Naive thymus-derived CD8-positive, alpha-beta T cell (primary cell): ENCODE results near the gene DDX10. TPM values are rescaled to one million over a fixed set of nuclear protein-coding genes. Genes with fewer than 3 reads are reported as not detected.
A peak's percentile ranks its signal among the peaks of the same experiment; 100 is the strongest.

ENCODE experiments used
- ATAC-seq, 2 donors: fragments of 150-1000 bp; cut with Tn5 transposase in 1 of 2; sonication (Bioruptor Pico), chemical (Tn5 transposase) in 1 of 2; 1 replicate in 1 of 2; 2 replicates in 1 of 2; pipeline ENCODE4 v1.10.0; 2021; ENCODE audit warnings: mild to moderate bottlenecking in 2 of 2, moderate library complexity in 2 of 2
- POLR2A ChIA-PET: fragments of 350-600 bp; sonication (Branson Sonifier 250); formaldehyde crosslinking; loops from one replicate; lab custom pipeline; 2021; ENCODE audit warnings: antibody characterized with exemption; lab: Charles Lee
- DNase-seq, 10 donors: peaks; one replicate each; pipeline versions ENCODE4 v3.0.0 to v3.0.0-alpha.2; 2020 to 2022
- H3K27ac Mint-ChIP-seq, 10 donors: one replicate each; pipeline ENCODE4 v1.8.0; 2020 to 2022; ENCODE audit warnings: mild to moderate bottlenecking in 10 of 10, mixed read lengths in 10 of 10, moderate library complexity in 4 of 10, inconsistent platforms in 1 of 10
- H3K27me3 Mint-ChIP-seq, 5 donors: one replicate each; pipeline ENCODE4 v1.8.0; 2021 to 2022; ENCODE audit warnings: mixed read lengths in 5 of 5
- H3K36me3 Mint-ChIP-seq, 3 donors: one replicate each; pipeline ENCODE4 v1.8.0; 2020 to 2022; ENCODE audit warnings: mixed read lengths in 3 of 3, mild to moderate bottlenecking in 2 of 3, inconsistent platforms in 1 of 3
- H3K4me1 Mint-ChIP-seq, 4 donors: one replicate each; pipeline ENCODE4 v1.8.0; 2021 to 2022; ENCODE audit warnings: mixed read lengths in 4 of 4
- H3K4me3 Mint-ChIP-seq, 10 donors: one replicate each; pipeline ENCODE4 v1.8.0; 2020 to 2022; ENCODE audit warnings: mild to moderate bottlenecking in 10 of 10, mixed read lengths in 10 of 10, moderate library complexity in 6 of 10, inconsistent platforms in 1 of 10
- H3K9me3 Mint-ChIP-seq, 9 donors: one replicate each; pipeline ENCODE4 v1.8.0; 2020 to 2022; ENCODE audit warnings: mixed read lengths in 9 of 9, mild to moderate bottlenecking in 3 of 9, inconsistent platforms in 1 of 9, moderate library complexity in 1 of 9
- polyA plus RNA-seq, 3 donors: library from polyadenylated mRNA; unstranded; fragments of 300-500 nt; fragmentation: Illumina TruSeq; gene quantifications; one replicate each; pipeline ENCODE4 v1.2.3, GENCODE V29; 2021
- total RNA-seq, 8 experiments: library from RNA in 2 of 8; stranded (reverse) in 2 of 8; gene quantifications; one replicate each; pipeline ENCODE4 v1.2.3 and lab custom pipeline; 2021 to 2026

Gene DDX10
- total and polyA plus RNA-seq, 5 experiments from 2014 or later, result 13.1 to 26.3 (median 15.9) TPM

- DNase-seq (no peak), ATAC-seq (no peak)
- peaks cover 0 to 5% (median 1%) of the 10 kb centered on the region in 4 donors for H3K4me1 Mint-ChIP-seq
- H3K36me3 Mint-ChIP-seq, result peaks cover 0 to 22% (median 14%) of the 10 kb centered on the region in 3 donors
- no peaks in the 10 kb centered on the region for H3K9me3 Mint-ChIP-seq
- H3K27me3 Mint-ChIP-seq, result no peaks in the 10 kb centered on the region
- POLR2A ChIA-PET, result no interaction called here
- no peak overlapping the region for H3K4me3 Mint-ChIP-seq
- no peak overlapping the region for H3K27ac Mint-ChIP-seq
Measured at GRCh38 chr11:108927791-108928545, 263.1 kb downstream of the DDX10 start.

GRCh38 chr11:108929241-108929640, 264.4 kb downstream of the DDX10 start:
- Mint-ChIP-seq H3K27me3 (no peaks in the 10 kb centered on the region), H3K4me3 (no peak overlapping the region), H3K4me1 (peaks cover 0 to 3% (median 1%) of the 10 kb centered on the region in 4 donors), H3K36me3 (peaks cover 0 to 20% (median 15%) of the 10 kb centered on the region in 3 donors), H3K9me3 (no peaks in the 10 kb centered on the region), H3K27ac (no peak overlapping the region)
- ATAC-seq, result no peak
- POLR2A ChIA-PET, result no interaction called here
- no peak for DNase-seq

- peaks cover 0 to 3% (median 1%) of the 10 kb centered on the region in 4 donors for H3K4me1 Mint-ChIP-seq
- H3K27me3 Mint-ChIP-seq, result no peaks in the 10 kb centered on the region
- POLR2A ChIA-PET, result no interaction called here
Measured at GRCh38 chr11:108931168-108931567, 266.3 kb downstream of the DDX10 start.

GRCh38 chr11:108933630-108934029, 268.8 kb downstream of the DDX10 start:
- POLR2A ChIA-PET, result no interaction called here
- H3K4me1 Mint-ChIP-seq, result peaks cover 0 to 3% (median 1%) of the 10 kb centered on the region in 4 donors
- H3K4me3 Mint-ChIP-seq, result no peak overlapping the region
- no peaks in the 10 kb centered on the region for H3K9me3 Mint-ChIP-seq
- no peak for ATAC-seq
- peaks cover 0 to 21% (median 10%) of the 10 kb centered on the region in 3 donors for H3K36me3 Mint-ChIP-seq
- DNase-seq, result no peak
- H3K27me3 Mint-ChIP-seq, result no peaks in the 10 kb centered on the region
- H3K27ac Mint-ChIP-seq, result no peak overlapping the region

More at GRCh38 chr11:108931168-108931567, 266.3 kb downstream of the DDX10 start:
- Mint-ChIP-seq H3K27ac (no peak overlapping the region), H3K36me3 (peaks cover 0 to 24% (median 15%) of the 10 kb centered on the region in 3 donors), H3K9me3 (no peaks in the 10 kb centered on the region), H3K4me3 (no peak overlapping the region)
- no peak for ATAC-seq
- no peak for DNase-seq

- Mint-ChIP-seq H3K9me3 (no peaks in the 10 kb centered on the region), H3K27me3 (no peaks in the 10 kb centered on the region), H3K36me3 (peaks cover 0 to 18% (median 10%) of the 10 kb centered on the region in 3 donors), H3K4me3 (no peak overlapping the region), H3K4me1 (peaks cover 0 to 3% (median 1%) of the 10 kb centered on the region in 4 donors), H3K27ac (no peak overlapping the region)
- no peak for DNase-seq
- ATAC-seq, result no peak
- POLR2A ChIA-PET, result no interaction called here
Measured at GRCh38 chr11:108934289-108934688, 269.4 kb downstream of the DDX10 start.

GRCh38 chr11:108934696-108935095, 269.8 kb downstream of the DDX10 start:
- POLR2A ChIA-PET, result no interaction called here
- no peaks in the 10 kb centered on the region for H3K9me3 Mint-ChIP-seq
- H3K27me3 Mint-ChIP-seq, result no peaks in the 10 kb centered on the region
- no peak for ATAC-seq
- H3K4me1 Mint-ChIP-seq, result peaks cover 0 to 3% (median 1%) of the 10 kb centered on the region in 4 donors
- no peak overlapping the region for H3K4me3 Mint-ChIP-seq
- no peak overlapping the region for H3K27ac Mint-ChIP-seq
- DNase-seq, result no peak
- peaks cover 0 to 20% (median 13%) of the 10 kb centered on the region in 3 donors for H3K36me3 Mint-ChIP-seq

GRCh38 chr11:108937746-108938145, 272.9 kb downstream of the DDX10 start:
- POLR2A ChIA-PET, result no interaction called here
- no peak for ATAC-seq
- H3K4me1 Mint-ChIP-seq, result peaks cover 0 to 3% (median 1%) of the 10 kb centered on the region in 4 donors
- H3K4me3 Mint-ChIP-seq, result no peak overlapping the region
- H3K27ac Mint-ChIP-seq, result no peak overlapping the region
- H3K9me3 Mint-ChIP-seq, result no peaks in the 10 kb centered on the region
- no peak for DNase-seq
- H3K27me3 Mint-ChIP-seq, result no peaks in the 10 kb centered on the region
- peaks cover 15 to 40% (median 38%) of the 10 kb centered on the region in 3 donors for H3K36me3 Mint-ChIP-seq

- POLR2A ChIA-PET, result no interaction called here
- ATAC-seq (no peak), DNase-seq (no peak)
- H3K4me3 Mint-ChIP-seq, result no peak overlapping the region
- no peak overlapping the region for H3K27ac Mint-ChIP-seq
- H3K36me3 Mint-ChIP-seq, result peaks cover 15 to 42% (median 37%) of the 10 kb centered on the region in 3 donors
- no peaks in the 10 kb centered on the region for H3K4me1 Mint-ChIP-seq
- H3K9me3 Mint-ChIP-seq, result no peaks in the 10 kb centered on the region
- H3K27me3 Mint-ChIP-seq, result no peaks in the 10 kb centered on the region
Measured at GRCh38 chr11:108938604-108939003, 273.7 kb downstream of the DDX10 start.

- H3K27me3 Mint-ChIP-seq, result no peaks in the 10 kb centered on the region
- H3K27ac Mint-ChIP-seq, result no peak overlapping the region
- H3K4me3 Mint-ChIP-seq, result no peak overlapping the region
- POLR2A ChIA-PET, result no interaction called here
- H3K9me3 Mint-ChIP-seq, result no peaks in the 10 kb centered on the region
- H3K36me3 Mint-ChIP-seq, result peaks cover 19 to 41% (median 37%) of the 10 kb centered on the region in 3 donors
- H3K4me1 Mint-ChIP-seq, result no peaks in the 10 kb centered on the region
- no peak for DNase-seq
- no peak for ATAC-seq
Measured at GRCh38 chr11:108939135-108939534, 274.3 kb downstream of the DDX10 start.

GRCh38 chr11:108943853-108944252, 279.0 kb downstream of the DDX10 start:
- ATAC-seq (no peak), DNase-seq (no peak)
- Mint-ChIP-seq H3K4me1 (no peaks in the 10 kb centered on the region), H3K4me3 (no peak overlapping the region), H3K27ac (peak overlapping the region in 2 of 10 donors; percentile 18 to 56), H3K27me3 (no peaks in the 10 kb centered on the region), H3K9me3 (peaks cover 0 to 25% (median 8%) of the 10 kb centered on the region in 9 donors), H3K36me3 (peaks cover 37 to 60% (median 49%) of the 10 kb centered on the region in 3 donors)
- POLR2A ChIA-PET, result no interaction called here

GRCh38 chr11:108944471-108945178, 279.8 kb downstream of the DDX10 start:
- no peaks in the 10 kb centered on the region for H3K4me1 Mint-ChIP-seq
- H3K27me3 Mint-ChIP-seq, result no peaks in the 10 kb centered on the region
- POLR2A ChIA-PET, result no interaction called here
- no peak overlapping the region for H3K27ac Mint-ChIP-seq
- H3K9me3 Mint-ChIP-seq, result peaks cover 0 to 31% (median 10%) of the 10 kb centered on the region in 9 donors
- no peak for DNase-seq
- no peak overlapping the region for H3K4me3 Mint-ChIP-seq
- ATAC-seq, result no peak
- H3K36me3 Mint-ChIP-seq, result peaks cover 37 to 65% (median 47%) of the 10 kb centered on the region in 3 donors

- peaks cover 0 to 36% (median 10%) of the 10 kb centered on the region in 9 donors for H3K9me3 Mint-ChIP-seq
- H3K4me3 Mint-ChIP-seq, result no peak overlapping the region
- DNase-seq (no peak), ATAC-seq (no peak)
- no peaks in the 10 kb centered on the region for H3K27me3 Mint-ChIP-seq
- peaks cover 32 to 60% (median 40%) of the 10 kb centered on the region in 3 donors for H3K36me3 Mint-ChIP-seq
- H3K27ac Mint-ChIP-seq, result no peak overlapping the region
- POLR2A ChIA-PET, result no interaction called here
- H3K4me1 Mint-ChIP-seq, result no peaks in the 10 kb centered on the region
Measured at GRCh38 chr11:108945341-108945740, 280.5 kb downstream of the DDX10 start.
